ENCODE measurements around the gene PSMD11.

The PSMD11 gene

GRCh38 chr17:32487473-32488176, 43.3 kb downstream of the PSMD11 start (continued):
- peak; percentile 83 for TF ChIP-seq ZBTB26 (tag by site-specific recombination; optimal IDR thresholded peaks at IDR 0.05)
- TF ChIP-seq ZNF433 (tag by site-specific recombination; IDR thresholded peaks at IDR 0.05; ENCODE audit: low read depth), result no peak
- TF ChIP-seq KLF9 (tag by site-specific recombination; IDR thresholded peaks at IDR 0.05; ENCODE audit: low read depth), result 0 out of 2 replicates have a peak, but pooled peaks have one; percentile 23

GRCh38 chr17:32488177-32488542, 43.9 kb downstream of the PSMD11 start:
- TF ChIP-seq HOXD13 (CRISPR knock-in tag; IDR thresholded peaks at IDR 0.05; ENCODE audit: borderline replicate concordance) (no peak), ZBTB1 (tag by site-specific recombination; IDR thresholded peaks at IDR 0.05) (no peak)
- H3K4me3 ChIP-seq (ENCODE audit: low read depth, low read length), result peak overlapping the region; percentile 40

GRCh38 chr17:32488604-32489180, 44.4 kb downstream of the PSMD11 start:
- Histone ChIP-seq H3K4me1 (ENCODE audit: control insufficient read depth, insufficient read depth, low read length) (peaks cover 30% of the 10 kb centered on the region), H3K27ac (ENCODE audit: extremely low read depth, low read depth, low read length) (no peak overlapping the region), H3K9me3 (ENCODE audit: control insufficient read depth, insufficient read depth, low read depth, low read length) (no peaks in the 10 kb centered on the region), H3K36me3 (ENCODE audit: control insufficient read depth in 2 of 2, insufficient read depth in 1 of 2, low read length in 2 of 2) (peaks cover 3 to 31% of the 10 kb centered on the region in 2 experiments; a peak in 2 of 3 replicates), H3K4me3 (ENCODE audit: low read depth, low read length) (no peak overlapping the region)
- CTCF ChIA-PET, result interaction anchor here (0.7 to 1.3 kb wide), 6 partner anchors 8 to 561 kb away, joined by 3 to 4 read pairs (median 3); no protein-coding TSS in a partner anchor
- TF ChIP-seq ZNF654 (tag by site-specific recombination; IDR thresholded peaks at IDR 0.05; ENCODE audit: low read depth), result no peak
- no peak for TF ChIP-seq REPIN1 (tag by site-specific recombination; IDR thresholded peaks at IDR 0.05; ENCODE audit: low read depth)
- 0 out of 2 replicates have a peak, but pooled peaks have one; percentile 19 for TF ChIP-seq PRDM10 (tag by site-specific recombination; IDR thresholded peaks at IDR 0.05)
- TF ChIP-seq ZNF121 (tag by site-specific recombination; IDR thresholded peaks at IDR 0.05), result no peak
- POLR2A ChIA-PET, result no interaction called here

More at GRCh38 chr17:32488177-32488542, 43.9 kb downstream of the PSMD11 start:
- H3K4me1 ChIP-seq (ENCODE audit: control insufficient read depth, insufficient read depth, low read length), result peaks cover 31% of the 10 kb centered on the region
- ChIA-PET CTCF (interaction anchor here (0.7 to 1.3 kb wide), 6 partner anchors 8 to 561 kb away, joined by 3 to 4 read pairs (median 4); no protein-coding TSS in a partner anchor), POLR2A (interaction anchor here (1.2 kb wide), 1 partner anchor 31 kb away, joined by 3 read pairs; no protein-coding TSS in a partner anchor)
- no peak overlapping the region for H3K27ac ChIP-seq (ENCODE audit: extremely low read depth, low read depth, low read length)
- H3K9me3 ChIP-seq (ENCODE audit: control insufficient read depth, insufficient read depth, low read depth, low read length), result no peaks in the 10 kb centered on the region
- H3K36me3 ChIP-seq (ENCODE audit: control insufficient read depth in 2 of 2, insufficient read depth in 1 of 2, low read length in 2 of 2), result peaks cover 3 to 31% of the 10 kb centered on the region in 2 experiments; a peak in 2 of 3 replicates

GRCh38 chr17:32489320-32490100, 45.2 kb downstream of the PSMD11 start:
- Histone ChIP-seq H3K4me1 (ENCODE audit: control insufficient read depth, insufficient read depth, low read length) (peaks cover 27% of the 10 kb centered on the region), H3K4me3 (ENCODE audit: low read depth, low read length) (no peak overlapping the region), H3K36me3 (ENCODE audit: control insufficient read depth in 2 of 2, insufficient read depth in 1 of 2, low read length in 2 of 2) (peaks cover 3 to 31% of the 10 kb centered on the region in 2 experiments; a peak in 2 of 3 replicates), H3K27ac (ENCODE audit: extremely low read depth, low read depth, low read length) (no peak overlapping the region), H3K9me3 (ENCODE audit: control insufficient read depth, insufficient read depth, low read depth, low read length) (no peaks in the 10 kb centered on the region)
- no peak for TF ChIP-seq ZNF837 (tag by site-specific recombination; IDR thresholded peaks at IDR 0.05)
- peak; percentile 77 for TF ChIP-seq FEZF1 (tag by site-specific recombination; IDR thresholded peaks at IDR 0.05)
- TF ChIP-seq ZNF10 (tag by site-specific recombination; IDR thresholded peaks at IDR 0.05), result 0 out of 2 replicates have a peak, but pooled peaks have one; percentile 18
- TF ChIP-seq HIC1 (tag by site-specific recombination; IDR thresholded peaks at IDR 0.05), result 0 out of 2 replicates have a peak, but pooled peaks have one; percentile 17
- ChIA-PET POLR2A (interaction anchor here (0.6 kb wide), 1 partner anchor 132 kb away, joined by 3 read pairs; no protein-coding TSS in a partner anchor), CTCF (interaction anchor here (0.9 to 1.1 kb wide), 2 partner anchors 169 to 294 kb away, joined by 3 to 4 read pairs; no protein-coding TSS in a partner anchor)
